Kidney (tissue), 14 donors: ENCODE data around the gene LAIR1. TPM values are rescaled to one million over a fixed set of nuclear protein-coding genes. Genes with fewer than 3 reads are reported as not detected.
"Not testable (repeated sequence)": the region's sequence is repeated elsewhere in the genome, so short reads cannot be mapped to it uniquely, and the experiment has no call there.

Experiments used
- DNase-seq, 5 donors: peaks; one replicate each; pipeline ENCODE4 v3.0.0-alpha.2; 2013 to 2020
- FAIRE-seq: peaks from 2 replicates; lab custom pipeline; 2012; peaks lifted over from hg19 to GRCh38; lab: Jason Lieb, UNC
- H3K27ac ChIP-seq, 2 donors: one replicate each; pipeline ENCODE4 v1.7.0; 2013; ENCODE audit warnings: low read depth in 2 of 2, low read length in 2 of 2, inconsistent platforms in 1 of 2
- H3K27me3 ChIP-seq: one replicate; pipeline ENCODE4 v1.7.1; 2013; ENCODE audit warnings: low read length, inconsistent platforms; ENCODE audit not compliant: control insufficient read depth, insufficient read depth
- H3K36me3 ChIP-seq, 3 donors: one replicate each; pipeline versions ENCODE4 v1.7.0 to v1.7.1; 2013; ENCODE audit warnings: low read length in 3 of 3, control low read depth in 1 of 3, inconsistent platforms in 1 of 3; ENCODE audit not compliant: insufficient read depth in 3 of 3, control insufficient read depth in 2 of 3
- H3K4me1 ChIP-seq, 3 donors: one replicate each; pipeline versions ENCODE4 v1.7.0 to v1.7.1; 2013; ENCODE audit warnings: low read length in 3 of 3, inconsistent platforms in 1 of 3, low read depth in 1 of 3; ENCODE audit not compliant: control insufficient read depth in 2 of 3, insufficient read depth in 2 of 3
- H3K4me3 ChIP-seq, 3 donors: one replicate each; pipeline versions ENCODE4 v1.7.0 to v1.8.1; 2013; ENCODE audit warnings: low read length in 3 of 3, control low read depth in 1 of 3, inconsistent platforms in 1 of 3
- H3K9ac ChIP-seq, 3 donors: one replicate each; pipeline versions ENCODE4 v1.7.0 to v1.7.1; 2013; ENCODE audit warnings: low read length in 3 of 3, control low read depth in 1 of 3, inconsistent platforms in 1 of 3
- H3K9me3 ChIP-seq, 3 donors: one replicate each; pipeline versions ENCODE4 v1.7.0 to v1.7.1; 2013; ENCODE audit warnings: low read length in 3 of 3, control low read depth in 1 of 3, inconsistent platforms in 1 of 3; ENCODE audit not compliant: control insufficient read depth in 2 of 3, insufficient read depth in 1 of 3
- intact Hi-C: fragments of 100-400 bp; cut with DNase I; formaldehyde crosslinking; loops from one replicate; pipeline ENCODE4 v1.11.1; 2022
- polyA plus RNA-seq: library from polyadenylated mRNA; stranded (reverse); fragments of 350-450 nt; fragmentation: Illumina TruSeq; extraction: RNeasy Lipid Tissue Mini Kit (QIAGEN cat#74804); gene quantifications from one replicate; pipeline ENCODE4 v1.2.3, GENCODE V29; 2014; ENCODE audit warnings: low read depth, low replicate concordance; ENCODE audit not compliant: insufficient read depth
- total RNA-seq: library from RNA; stranded (reverse); fragmentation: NEBNext Ultra II Directional; extraction: Animal tissue kit (Norgen Biotek cat#: 25700); gene quantifications from one replicate; pipeline ENCODE4 v1.2.1, GENCODE V29; 2021
- TF ChIP-seq, protein P1 (sequence below): IDR thresholded peaks from 3 replicates; pipeline ENCODE4 v1.5.1; 2012; ENCODE audit warnings: mild to moderate bottlenecking, moderate library complexity, borderline replicate concordance; ENCODE audit not compliant: insufficient read depth; ENCODE audit errors: extremely low read depth
- donor health status: control.
- donor health status: control.
- donor health status: control.
- donor health status: control.
- donor health status: control.
- donor health status: DM: yes; HTN: yes; CAD: no.
- donor health status: Normal renal cell carcinoma (clear cell type).

LAIR1 gene
- total and polyA plus RNA-seq, 2 donors from 2014 or later: 4.1 to 41.9 TPM

DNA sequence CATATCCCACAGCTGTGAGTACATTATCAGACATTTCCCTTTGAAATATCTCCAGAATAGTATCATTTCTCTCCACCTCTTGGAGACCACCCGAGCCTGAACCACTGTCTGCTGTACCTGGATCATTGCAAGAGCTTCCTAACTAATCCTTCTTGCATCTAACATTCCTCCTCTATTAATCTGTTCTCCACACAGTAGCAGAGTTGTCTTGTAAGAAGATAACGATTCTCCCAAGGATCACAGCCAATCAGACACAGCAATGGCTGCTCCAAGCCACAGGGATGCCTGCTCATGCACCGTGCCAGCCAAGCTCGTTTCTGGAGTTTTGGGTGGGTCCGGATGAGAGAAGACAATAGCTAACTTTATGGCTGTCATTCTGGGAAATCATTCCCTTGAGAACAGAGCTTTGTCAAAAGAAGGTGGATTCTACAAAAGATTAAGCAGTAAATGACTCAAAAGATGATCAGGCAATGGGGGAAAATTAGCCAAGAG lies 14.5 kb upstream of the LAIR1 start:
- Histone ChIP-seq H3K9ac (no peak overlapping the region), H3K4me3 (no peak overlapping the region), H3K27ac (no peak overlapping the region), H3K9me3 (no peaks in the 10 kb centered on the region), H3K36me3 (no peaks in the 10 kb centered on the region), H3K27me3 (no peaks in the 10 kb centered on the region), H3K4me1 (no peaks in the 10 kb centered on the region)
- TF ChIP-seq, protein P1, sequence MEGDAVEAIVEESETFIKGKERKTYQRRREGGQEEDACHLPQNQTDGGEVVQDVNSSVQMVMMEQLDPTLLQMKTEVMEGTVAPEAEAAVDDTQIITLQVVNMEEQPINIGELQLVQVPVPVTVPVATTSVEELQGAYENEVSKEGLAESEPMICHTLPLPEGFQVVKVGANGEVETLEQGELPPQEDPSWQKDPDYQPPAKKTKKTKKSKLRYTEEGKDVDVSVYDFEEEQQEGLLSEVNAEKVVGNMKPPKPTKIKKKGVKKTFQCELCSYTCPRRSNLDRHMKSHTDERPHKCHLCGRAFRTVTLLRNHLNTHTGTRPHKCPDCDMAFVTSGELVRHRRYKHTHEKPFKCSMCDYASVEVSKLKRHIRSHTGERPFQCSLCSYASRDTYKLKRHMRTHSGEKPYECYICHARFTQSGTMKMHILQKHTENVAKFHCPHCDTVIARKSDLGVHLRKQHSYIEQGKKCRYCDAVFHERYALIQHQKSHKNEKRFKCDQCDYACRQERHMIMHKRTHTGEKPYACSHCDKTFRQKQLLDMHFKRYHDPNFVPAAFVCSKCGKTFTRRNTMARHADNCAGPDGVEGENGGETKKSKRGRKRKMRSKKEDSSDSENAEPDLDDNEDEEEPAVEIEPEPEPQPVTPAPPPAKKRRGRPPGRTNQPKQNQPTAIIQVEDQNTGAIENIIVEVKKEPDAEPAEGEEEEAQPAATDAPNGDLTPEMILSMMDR: no peak
- DNase-seq (peak in 1 of 5 donors; percentile 25), FAIRE-seq (no peak)
- intact Hi-C loops: no loop called here

DNA sequence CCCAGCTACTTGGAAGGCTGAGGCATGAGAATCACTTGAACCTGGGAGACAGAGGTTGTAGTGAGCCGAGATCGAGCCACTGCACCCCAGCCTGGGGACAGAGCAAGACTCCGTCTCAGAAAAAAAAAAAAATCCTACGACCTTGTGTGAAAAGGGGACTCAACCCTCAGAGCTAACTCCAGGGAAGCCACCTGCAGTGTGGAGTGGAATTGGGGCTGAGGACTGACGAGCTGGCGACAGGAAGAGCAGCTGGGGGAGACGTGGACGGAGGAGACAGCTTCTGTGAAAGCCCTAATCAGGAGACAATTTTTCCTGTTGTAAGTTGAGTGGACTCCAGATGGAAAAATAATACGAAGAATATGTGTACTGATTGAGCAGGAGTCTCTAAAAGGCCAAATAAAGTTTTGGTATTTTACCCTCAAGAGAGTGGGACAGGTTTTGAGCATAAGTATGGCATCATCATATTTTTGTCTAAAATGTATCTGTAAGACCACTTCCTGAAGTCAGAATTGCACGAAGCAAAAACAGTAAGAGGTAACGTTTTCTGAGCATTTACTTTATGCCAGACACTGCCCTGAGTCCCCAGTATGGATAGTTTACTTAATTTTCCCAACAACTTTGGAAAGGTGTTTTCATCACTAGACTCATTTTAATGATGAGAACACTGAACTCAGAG lies 12.0 kb upstream of the LAIR1 start:
- no peaks in the 10 kb centered on the region for H3K27me3 ChIP-seq
- FAIRE-seq (no peak), DNase-seq (peak in 1 of 5 donors; percentile 30)
- no peaks in the 10 kb centered on the region for H3K36me3 ChIP-seq
- H3K4me1 ChIP-seq: no peaks in the 10 kb centered on the region
- intact Hi-C loops: no loop called here
- H3K9ac ChIP-seq: no peak overlapping the region
- H3K27ac ChIP-seq: no peak overlapping the region
- no peak overlapping the region for H3K4me3 ChIP-seq
- H3K9me3 ChIP-seq: no peaks in the 10 kb centered on the region
- TF ChIP-seq, protein P1: no peak

DNA sequence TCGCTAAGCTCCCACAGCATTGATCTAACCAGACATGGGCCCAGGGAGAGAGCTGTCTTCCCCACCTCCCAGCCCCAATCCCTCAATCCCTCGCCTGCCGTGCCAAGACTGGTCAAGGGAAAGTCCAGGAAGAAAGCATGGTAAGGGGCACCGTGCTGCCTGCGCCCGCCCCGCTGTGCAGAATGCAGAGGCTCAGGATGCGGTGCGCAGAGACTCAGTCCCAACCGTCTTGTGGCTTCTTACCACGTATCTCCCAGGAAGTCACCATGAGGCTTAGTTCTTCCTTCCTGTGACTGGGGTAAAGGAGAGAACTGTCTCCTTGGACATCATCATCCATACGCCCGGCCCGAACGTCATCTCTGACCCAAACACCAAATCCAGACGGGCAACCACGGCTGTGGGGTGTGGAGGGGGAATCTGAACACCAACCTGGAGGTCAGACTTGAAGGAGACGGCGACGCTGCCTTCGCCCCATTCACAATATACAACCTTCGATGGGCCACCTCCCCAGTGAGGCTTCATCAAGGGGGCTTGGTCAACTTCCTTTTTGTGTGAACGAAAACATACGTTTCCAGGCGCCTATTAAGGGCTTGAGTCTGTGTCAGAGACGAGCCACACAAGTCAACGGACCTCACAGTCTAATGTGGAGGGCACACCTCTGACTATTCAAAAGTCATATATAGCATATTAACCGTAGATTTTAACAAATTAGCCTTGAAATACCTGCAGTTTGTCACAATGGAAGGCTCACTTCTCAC lies 10.6 kb upstream of the LAIR1 start:
- DNase-seq: peak in 1 of 5 donors; percentile 48
- H3K4me1 ChIP-seq, H3K9ac ChIP-seq, H3K27ac ChIP-seq, H3K27me3 ChIP-seq, H3K9me3 ChIP-seq, H3K36me3 ChIP-seq, H3K4me3 ChIP-seq, FAIRE-seq, intact Hi-C loops: not testable (repeated sequence)
